ENCODE results near the gene ASNS. TPM values are rescaled to one million over a fixed set of nuclear protein-coding genes. Genes with fewer than 3 reads are reported as not detected.
A peak's percentile ranks its signal among the peaks of the same experiment; 100 is the strongest.
"Not testable (repeated sequence)": the region's sequence is repeated elsewhere in the genome, so short reads cannot be mapped to it uniquely, and the experiment has no call there.

Gene ASNS
- 40.6 and 58.3 TPM in 2 replicates for total RNA-seq (2014; rRNA removed; shearing (Covaris generic); ENCODE audit: low replicate concordance)

- peak; percentile 89 for DNase-seq
- peak within 1 kb of the TSS; percentile 77 for H3K4me3 ChIP-seq
- peaks cover 14% of the 10 kb centered on the region for H3K36me3 ChIP-seq
- H3K9me3 ChIP-seq, result no peaks in the 10 kb centered on the region
- no peaks in the 10 kb centered on the region for H3K27me3 ChIP-seq
These were observed at the start of gene ASNS for GRCh38 chr7:97872025-97872669. Gene ASNS, minus strand, starts transcription at chr7:97872408. Its CDS starts 3,252 bp downstream, at chr7:97869156.

- DNase-seq, H3K27me3 ChIP-seq, H3K9me3 ChIP-seq, H3K4me3 ChIP-seq, H3K36me3 ChIP-seq: not testable (repeated sequence)
These were observed 49.0 kb upstream of the ASNS start for GRCh38 chr7:97921254-97921653.

- not testable (repeated sequence) for DNase-seq, H3K9me3 ChIP-seq, H3K4me3 ChIP-seq, H3K36me3 ChIP-seq, H3K27me3 ChIP-seq
These were observed 43.1 kb upstream of the ASNS start for GRCh38 chr7:97915267-97915666.

- not testable (repeated sequence) for H3K36me3 ChIP-seq, H3K4me3 ChIP-seq, H3K9me3 ChIP-seq, DNase-seq, H3K27me3 ChIP-seq
These were observed 40.1 kb upstream of the ASNS start for GRCh38 chr7:97912294-97912693.

- not testable (repeated sequence) for H3K36me3 ChIP-seq, H3K9me3 ChIP-seq, H3K4me3 ChIP-seq, DNase-seq, H3K27me3 ChIP-seq
These were observed 24.7 kb upstream of the ASNS start for GRCh38 chr7:97896893-97897292.

- H3K36me3 ChIP-seq, H3K27me3 ChIP-seq, H3K4me3 ChIP-seq, H3K9me3 ChIP-seq, DNase-seq: not testable (repeated sequence)
These were observed 19.5 kb upstream of the ASNS start for GRCh38 chr7:97891721-97892120.

GRCh38 chr7:97879527-97879926 lies 7.3 kb upstream of the ASNS start:
- H3K9me3 ChIP-seq, H3K4me3 ChIP-seq, H3K36me3 ChIP-seq, DNase-seq, H3K27me3 ChIP-seq: not testable (repeated sequence)

- not testable (repeated sequence) for H3K36me3 ChIP-seq, H3K27me3 ChIP-seq, H3K4me3 ChIP-seq, DNase-seq, H3K9me3 ChIP-seq
These were observed 2.7 kb upstream of the ASNS start for GRCh38 chr7:97874894-97875293.

- no peak for DNase-seq
- H3K9me3 ChIP-seq, result no peaks in the 10 kb centered on the region
- H3K36me3 ChIP-seq, result peaks cover 3% of the 10 kb centered on the region
- H3K4me3 ChIP-seq, result no peak overlapping the region
- H3K27me3 ChIP-seq, result no peaks in the 10 kb centered on the region
These were observed 1.4 kb upstream of the ASNS start for GRCh38 chr7:97873606-97874005.

GRCh38 chr7:97871659-97872024 lies 566 bp downstream of the ASNS start:
- no peak for DNase-seq
- Histone ChIP-seq H3K9me3 (no peaks in the 10 kb centered on the region), H3K36me3 (peaks cover 14% of the 10 kb centered on the region), H3K27me3 (no peaks in the 10 kb centered on the region), H3K4me3 (peak overlapping the region; percentile 77)

GRCh38 chr7:97868788-97869187 lies 3.4 kb downstream of the ASNS start:
- no peak overlapping the region for H3K4me3 ChIP-seq
- no peak for DNase-seq
- no peaks in the 10 kb centered on the region for H3K9me3 ChIP-seq
- peaks cover 14% of the 10 kb centered on the region for H3K36me3 ChIP-seq
- no peaks in the 10 kb centered on the region for H3K27me3 ChIP-seq

GRCh38 chr7:97868314-97868713 lies 3.9 kb downstream of the ASNS start:
- H3K9me3 ChIP-seq, result no peaks in the 10 kb centered on the region
- no peak for DNase-seq
- H3K27me3 ChIP-seq, result no peaks in the 10 kb centered on the region
- H3K36me3 ChIP-seq, result peaks cover 14% of the 10 kb centered on the region
- no peak overlapping the region for H3K4me3 ChIP-seq

- DNase-seq, result no peak
- no peak overlapping the region for H3K4me3 ChIP-seq
- no peaks in the 10 kb centered on the region for H3K9me3 ChIP-seq
- H3K27me3 ChIP-seq, result no peaks in the 10 kb centered on the region
- peaks cover 16% of the 10 kb centered on the region for H3K36me3 ChIP-seq
These were observed 7.1 kb downstream of the ASNS start for GRCh38 chr7:97865104-97865503.

GRCh38 chr7:97859606-97860204 lies 12.5 kb downstream of the ASNS start:
- H3K36me3 ChIP-seq, result peaks cover 6% of the 10 kb centered on the region
- no peak for DNase-seq
- H3K27me3 ChIP-seq, result no peaks in the 10 kb centered on the region

GRCh38 chr7:97858221-97858620 lies 14.0 kb downstream of the ASNS start:
- no peak for DNase-seq
- Histone ChIP-seq H3K9me3 (no peaks in the 10 kb centered on the region), H3K27me3 (no peaks in the 10 kb centered on the region), H3K4me3 (no peak overlapping the region), H3K36me3 (peaks cover 7% of the 10 kb centered on the region)

More at GRCh38 chr7:97859606-97860204, 12.5 kb downstream of the ASNS start:
- Histone ChIP-seq H3K4me3 (no peak overlapping the region), H3K9me3 (no peaks in the 10 kb centered on the region)

GRCh38 chr7:97857544-97857943 lies 14.7 kb downstream of the ASNS start:
- H3K4me3 ChIP-seq, result no peak overlapping the region
- no peaks in the 10 kb centered on the region for H3K9me3 ChIP-seq
- H3K27me3 ChIP-seq, result no peaks in the 10 kb centered on the region
- no peak for DNase-seq
- H3K36me3 ChIP-seq, result peaks cover 11% of the 10 kb centered on the region

GRCh38 chr7:97851683-97852082 lies 20.5 kb downstream of the ASNS start:
- no peaks in the 10 kb centered on the region for H3K27me3 ChIP-seq
- peaks cover 15% of the 10 kb centered on the region for H3K36me3 ChIP-seq
- no peaks in the 10 kb centered on the region for H3K9me3 ChIP-seq
- DNase-seq, result no peak
- H3K4me3 ChIP-seq, result no peak overlapping the region

- not testable (repeated sequence) for H3K9me3 ChIP-seq, H3K4me3 ChIP-seq, H3K27me3 ChIP-seq, DNase-seq
- peaks cover 12% of the 10 kb centered on the region for H3K36me3 ChIP-seq
These were observed 21.8 kb downstream of the ASNS start for GRCh38 chr7:97850262-97851031.

Data from MG63 (cell line).